Uterus (tissue), 2 donors: Measurements from ENCODE around the gene TMEM123.

ENCODE experiments used
- CTCF ChIP-seq, 4 experiments: fragments of 200-600 bp in 2 of 4; fragments of 450-650 bp in 2 of 4; sonication (generic) in 2 of 4; IDR thresholded peaks; one replicate each; pipeline ENCODE4 v1.5.1; 2016 to 2019; ENCODE audit warnings: antibody characterized with exemption in 4 of 4, mild to moderate bottlenecking in 2 of 4, moderate library complexity in 1 of 4
- POLR2A ChIP-seq, 2 donors: fragments of 450-650 bp; IDR thresholded peaks; one replicate each; pipeline ENCODE4 v1.6.1; 2016; ENCODE audit warnings: antibody characterized with exemption in 2 of 2, mild to moderate bottlenecking in 1 of 2, moderate library complexity in 1 of 2

GRCh38 chr11:102487214-102487613 lies 34.6 kb upstream of the TMEM123 start:
- TF ChIP-seq POLR2A (IDR thresholded peaks at IDR 0.05), result no peak
- no peak for TF ChIP-seq CTCF (IDR thresholded peaks at IDR 0.05)
